GM21576 (cell line): ENCODE results near the gene POLN.

ENCODE experiments used
- ATAC-seq: cut with Tn5 transposase; IDR thresholded peaks from one replicate; pipeline ENCODE4 v1.9.1; 2021; ENCODE audit warnings: mild to moderate bottlenecking, moderate library complexity; ENCODE audit not compliant: unreplicated experiment

POLN gene

DNA sequence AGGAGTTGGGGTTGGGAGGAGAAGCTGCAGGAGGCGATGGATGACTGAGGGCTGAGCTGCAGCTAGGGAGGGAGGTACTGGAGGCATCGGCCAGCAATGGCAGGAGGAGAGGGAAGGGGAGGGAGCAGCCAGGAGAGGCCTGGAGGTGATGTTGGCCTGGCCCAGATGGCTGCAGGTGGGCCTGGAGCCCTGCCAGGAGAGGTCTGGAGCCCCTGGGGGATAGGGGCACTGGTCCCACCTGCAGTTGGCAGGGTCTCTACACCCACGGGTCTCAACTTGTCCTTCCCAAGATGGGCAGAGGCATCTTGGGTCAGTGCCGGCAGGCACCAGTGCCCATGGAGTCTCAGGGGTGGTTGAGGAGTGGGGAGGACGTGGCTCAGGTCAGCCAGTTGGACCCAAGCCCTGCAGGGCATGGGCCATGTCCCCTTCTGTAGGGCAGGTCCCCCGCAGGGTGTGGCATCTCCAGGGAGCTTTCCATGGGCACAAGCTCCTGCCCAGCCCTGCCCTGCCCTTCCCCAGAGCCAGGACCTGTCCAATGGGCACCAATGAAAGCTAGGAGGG is 22.6 kb upstream of the POLN start:
- no peak for ATAC-seq

DNA sequence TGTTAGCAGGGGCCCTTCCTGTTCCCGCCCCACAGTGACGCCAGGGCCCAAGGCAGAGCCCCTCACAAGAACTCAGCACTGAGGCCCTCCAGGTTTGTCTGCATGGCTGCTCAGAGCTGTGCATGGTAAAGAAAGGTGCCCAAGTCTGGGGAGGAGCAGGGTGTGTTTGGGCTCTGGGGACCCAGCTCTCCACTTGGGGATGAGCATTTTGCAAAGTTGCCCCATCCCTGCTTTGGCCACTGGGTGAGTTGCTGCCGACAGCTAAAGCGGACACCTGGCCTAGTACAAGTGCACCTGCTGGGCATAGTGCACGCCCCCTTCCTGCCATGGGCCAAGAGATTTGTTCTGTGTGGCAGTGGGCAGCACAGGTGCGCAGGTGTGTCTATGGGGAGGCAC is 22.0 kb upstream of the POLN start:
- no peak for ATAC-seq

GRCh38 chr4:2262944-2263250 is 21.0 kb upstream of the POLN start:
- no peak for ATAC-seq

- ATAC-seq: peak; percentile 86
These were observed 20.4 kb upstream of the POLN start for GRCh38 chr4:2262145-2262943.

- ATAC-seq: no peak
These were observed 19.9 kb upstream of the POLN start, which contains the start of gene MXD4 for GRCh38 chr4:2261853-2262144. Gene MXD4, minus strand, starts transcription at chr4:2262109. Its CDS starts 129 bp downstream, at chr4:2261980.

DNA sequence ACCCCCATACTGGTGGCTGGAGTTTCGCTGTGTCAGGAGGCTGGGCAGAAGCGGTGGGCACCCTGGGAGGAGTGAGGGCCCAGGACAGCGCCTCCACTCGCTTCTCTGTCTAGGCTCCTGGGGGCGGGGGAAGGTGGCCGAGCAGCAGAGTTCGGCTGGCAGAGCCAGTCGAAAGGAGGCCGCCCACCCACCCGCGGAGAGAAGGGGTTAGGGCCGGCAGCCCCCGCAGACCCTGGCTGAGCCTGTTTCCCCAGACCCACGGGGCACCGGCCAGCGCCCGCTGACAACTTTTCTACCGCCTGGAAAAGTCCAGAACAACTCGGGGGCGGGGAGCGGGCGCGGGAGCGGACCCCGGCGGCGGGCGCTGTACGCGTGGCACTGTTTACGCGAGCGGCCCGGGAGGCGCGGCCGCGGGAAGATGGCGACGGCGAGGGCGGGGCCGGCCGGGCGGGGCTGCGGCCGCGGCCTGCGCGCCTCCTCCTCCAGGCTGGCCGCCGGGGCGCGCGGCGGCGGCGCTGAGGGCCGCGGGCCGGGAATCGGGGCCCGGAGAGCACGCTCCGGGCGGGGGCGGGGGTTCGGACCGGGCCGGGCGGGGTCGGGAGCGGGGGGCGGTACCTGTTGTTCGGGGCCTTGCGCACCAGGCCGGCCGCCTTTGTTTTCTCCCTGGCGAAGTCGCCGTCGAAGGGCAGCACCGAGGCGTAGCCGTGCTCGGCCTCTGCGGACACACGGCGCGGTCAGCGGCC is 19.4 kb upstream of the POLN start:
- ATAC-seq: peak; percentile 19

- ATAC-seq: no peak
These were observed 18.6 kb upstream of the POLN start for GRCh38 chr4:2260344-2261109.

- ATAC-seq: no peak
These were observed 17.8 kb upstream of the POLN start for GRCh38 chr4:2259541-2260343.

GRCh38 chr4:2259036-2259540 is 17.2 kb upstream of the POLN start:
- ATAC-seq: no peak

GRCh38 chr4:2258091-2259035 is 16.4 kb upstream of the POLN start:
- ATAC-seq: no peak

DNA sequence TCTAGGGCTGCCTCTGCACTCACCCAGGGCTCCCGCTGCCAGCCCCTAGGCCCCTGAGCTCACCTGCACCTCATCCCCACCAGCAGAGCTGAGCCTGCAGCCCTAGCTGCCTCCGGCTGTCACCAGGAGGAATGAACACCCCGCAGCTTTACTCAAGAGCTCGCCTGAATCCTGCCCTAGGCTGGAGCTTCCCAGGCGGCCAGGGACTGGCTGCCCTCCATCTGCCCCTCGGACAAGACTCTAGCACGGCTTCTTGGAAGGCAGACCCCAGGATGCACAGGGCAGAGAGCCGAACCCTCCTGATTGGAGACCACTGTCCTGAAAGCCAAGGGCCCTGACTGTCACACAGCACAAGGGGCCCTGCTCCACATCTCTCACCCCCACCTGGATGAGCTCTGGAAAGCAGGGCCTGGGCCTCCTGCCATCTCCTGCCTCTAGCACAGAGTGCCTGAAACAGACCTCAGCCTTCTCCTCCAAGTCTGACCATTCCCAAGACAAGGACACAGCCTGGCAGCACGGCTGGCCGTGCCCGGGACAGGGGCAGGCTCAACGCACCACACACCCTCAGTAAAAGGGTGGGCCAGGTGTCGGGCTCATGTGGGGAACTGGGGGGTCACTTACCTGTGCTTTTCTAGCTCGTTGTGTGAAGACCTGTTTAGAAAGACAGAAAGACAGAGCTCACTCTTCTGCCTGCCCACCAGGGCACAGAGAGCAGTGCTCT is 15.6 kb upstream of the POLN start:
- no peak for ATAC-seq

DNA sequence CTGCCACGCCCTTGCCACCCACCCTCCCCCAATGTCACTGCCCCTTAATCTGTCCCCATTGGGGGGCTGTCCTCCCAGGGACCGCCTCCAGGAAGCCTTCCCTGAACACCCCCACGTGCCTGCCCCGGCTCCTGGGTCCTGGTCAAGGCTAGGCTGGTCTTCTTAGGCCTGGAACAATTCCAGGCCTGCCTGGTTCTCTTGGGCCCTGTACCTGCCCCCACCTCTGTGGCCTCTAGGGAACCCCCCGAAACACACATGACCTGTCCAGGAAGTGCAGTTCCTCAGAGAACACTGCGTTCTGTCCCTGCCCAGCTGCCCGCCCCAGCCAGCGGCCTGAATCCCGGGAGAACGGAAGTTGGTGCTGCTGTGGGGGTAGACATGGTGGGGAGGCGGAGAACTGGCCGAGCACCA is 14.9 kb upstream of the POLN start:
- ATAC-seq: no peak

GRCh38 chr4:2256156-2256731 is 14.3 kb upstream of the POLN start:
- no peak for ATAC-seq

DNA sequence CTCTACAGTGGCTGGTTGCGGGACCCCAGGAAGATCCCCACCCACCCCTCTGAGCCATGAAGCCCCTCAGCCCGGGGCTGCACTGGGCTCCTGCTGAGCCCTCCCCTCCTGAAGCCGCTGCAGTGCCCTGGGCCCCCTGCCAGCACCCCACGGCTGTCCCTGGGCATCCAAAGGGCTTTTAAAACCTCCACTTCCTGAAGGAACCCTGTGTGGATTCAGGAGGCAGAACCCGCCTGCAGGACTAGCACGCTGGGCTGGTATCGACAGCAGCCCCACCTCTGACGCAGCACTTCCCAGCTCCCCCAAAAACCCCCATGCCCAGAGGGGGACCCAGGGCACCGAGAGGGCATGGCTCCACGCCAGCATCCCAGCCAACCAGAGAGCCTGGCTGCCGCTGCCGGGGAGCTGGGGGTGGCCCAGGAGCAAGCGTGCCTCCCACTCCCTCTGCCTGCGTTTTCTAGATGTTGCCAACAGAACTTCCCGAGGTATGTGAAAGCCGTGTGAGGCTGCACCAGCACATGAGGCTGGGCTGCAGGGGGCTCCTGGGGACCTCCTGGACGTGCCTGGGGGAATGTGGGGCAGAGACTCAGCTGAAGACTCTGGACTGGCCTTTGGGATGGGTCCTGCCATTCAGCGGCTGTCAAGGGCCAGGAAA is 13.7 kb upstream of the POLN start:
- ATAC-seq: no peak

- ATAC-seq: no peak
These were observed 13.0 kb upstream of the POLN start for GRCh38 chr4:2254665-2255500.

- ATAC-seq: no peak
These were observed 11.5 kb upstream of the POLN start for GRCh38 chr4:2253160-2254084.
